Cardiac septum (tissue), 1 donor: ENCODE data around the gene RAPGEF5. TPM values are rescaled to one million over a fixed set of nuclear protein-coding genes. Genes with fewer than 3 reads are reported as not detected.

ENCODE experiments used
- DNase-seq: peaks from one replicate; pipeline ENCODE4 v3.0.0-alpha.2; 2020; ENCODE audit warnings: low spot score
- intact Hi-C: fragments of 100-400 bp; cut with DNase I; formaldehyde crosslinking; loops from one replicate; pipeline ENCODE4 v1.14.0; 2022
- total RNA-seq: library from RNA; stranded (reverse); fragmentation: NEBNext Ultra II Directional; extraction: Animal tissue kit (Norgen Biotek cat#: 25700); gene quantifications from one replicate; pipeline ENCODE4 v1.2.1, GENCODE V29; 2021
- donor health status: DM: no; HTN: no; CAD: no.

Gene RAPGEF5
- total RNA-seq, 1 donor from 2014 or later: 22.4 TPM

GRCh38 chr7:22352887-22353286, 4.1 kb downstream of the RAPGEF5 start:
- no peak for DNase-seq
- intact Hi-C loops: no loop called here

DNA sequence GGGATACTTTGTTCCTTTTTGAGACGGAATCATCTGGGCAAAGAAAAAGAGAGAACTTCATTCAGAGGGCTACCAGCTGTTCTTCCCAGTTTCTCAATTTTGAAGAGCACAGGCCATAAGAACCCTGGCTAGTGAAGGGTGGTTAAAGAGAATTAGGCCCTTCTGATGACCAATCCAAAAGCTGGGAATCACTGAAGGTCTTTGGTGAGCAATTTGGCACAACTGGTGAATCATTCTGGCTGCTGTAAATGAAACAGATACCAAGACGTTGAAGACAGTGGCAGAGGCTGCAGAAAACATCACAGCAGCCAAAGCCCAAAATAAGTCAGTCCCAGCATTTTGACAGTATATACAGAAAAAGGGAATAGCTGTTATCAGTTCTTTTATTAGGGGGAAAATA, 5.1 kb downstream of the RAPGEF5 start:
- intact Hi-C loops: no loop called here
- DNase-seq: no peak

- no peak for DNase-seq
Observed at GRCh38 chr7:22351329-22351692, 5.6 kb downstream of the RAPGEF5 start.

GRCh38 chr7:22350466-22351328, 6.3 kb downstream of the RAPGEF5 start:
- intact Hi-C loops: no loop called here
- no peak for DNase-seq

More at GRCh38 chr7:22351329-22351692, 5.6 kb downstream of the RAPGEF5 start:
- intact Hi-C loops: no loop called here

DNA sequence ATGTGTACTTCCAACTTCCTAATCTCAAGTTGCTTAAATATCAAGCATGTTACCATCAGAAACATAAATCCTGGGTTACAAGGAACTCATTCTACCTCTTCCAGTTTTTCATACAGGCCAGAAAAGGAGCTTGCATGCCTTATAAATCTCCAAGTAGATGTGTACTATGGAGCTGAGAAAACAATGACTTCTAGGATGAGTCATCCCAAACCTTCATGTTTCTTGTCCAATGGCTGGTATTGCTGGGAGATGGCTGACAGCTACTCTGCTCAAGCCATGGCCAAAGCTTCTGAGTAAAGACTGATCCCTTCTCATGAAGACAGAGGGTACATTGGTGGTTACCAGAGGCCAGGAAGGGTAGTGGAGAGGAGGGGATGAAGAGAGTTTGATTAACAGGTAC, 8.6 kb downstream of the RAPGEF5 start:
- intact Hi-C loops: no loop called here
- DNase-seq: no peak

DNA sequence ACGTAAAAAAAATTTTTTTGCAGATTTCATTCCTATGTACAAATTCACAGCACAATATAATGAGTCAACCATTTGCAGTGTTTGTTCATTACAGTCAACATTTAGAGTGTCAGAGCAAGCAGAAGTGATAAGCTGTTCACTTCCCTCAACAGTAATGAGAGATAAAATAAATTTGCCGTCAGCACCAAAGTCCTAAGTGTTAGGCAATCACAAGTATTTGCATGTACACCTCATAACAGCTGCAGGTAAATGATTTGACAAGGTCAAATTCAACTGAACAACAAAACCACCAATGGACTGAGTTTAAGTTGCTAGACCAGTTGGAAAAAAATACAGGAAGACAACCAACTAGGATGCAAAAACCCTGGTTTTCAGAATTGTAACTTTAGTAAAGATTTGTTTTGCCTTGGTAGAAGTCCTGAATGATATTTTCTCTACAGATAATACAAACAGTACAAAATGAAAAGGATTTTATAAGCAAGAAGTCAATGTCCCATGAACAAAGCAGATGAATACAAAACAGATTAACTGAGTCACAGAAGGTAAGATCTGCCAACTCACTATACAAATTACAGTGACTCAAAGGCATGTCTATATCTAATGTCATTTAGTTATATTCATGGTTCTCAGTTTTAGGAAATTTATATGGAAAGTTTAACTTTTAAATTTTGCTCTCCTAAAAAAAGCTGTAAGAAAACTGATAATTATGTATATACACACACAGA, 10.4 kb downstream of the RAPGEF5 start:
- DNase-seq: no peak
- intact Hi-C loops: no loop called here

- intact Hi-C loops: no loop called here
- no peak for DNase-seq
Observed at GRCh38 chr7:22344655-22345054, 12.3 kb downstream of the RAPGEF5 start.

GRCh38 chr7:22343612-22344011, 13.3 kb downstream of the RAPGEF5 start:
- intact Hi-C loops: no loop called here
- no peak for DNase-seq

DNA sequence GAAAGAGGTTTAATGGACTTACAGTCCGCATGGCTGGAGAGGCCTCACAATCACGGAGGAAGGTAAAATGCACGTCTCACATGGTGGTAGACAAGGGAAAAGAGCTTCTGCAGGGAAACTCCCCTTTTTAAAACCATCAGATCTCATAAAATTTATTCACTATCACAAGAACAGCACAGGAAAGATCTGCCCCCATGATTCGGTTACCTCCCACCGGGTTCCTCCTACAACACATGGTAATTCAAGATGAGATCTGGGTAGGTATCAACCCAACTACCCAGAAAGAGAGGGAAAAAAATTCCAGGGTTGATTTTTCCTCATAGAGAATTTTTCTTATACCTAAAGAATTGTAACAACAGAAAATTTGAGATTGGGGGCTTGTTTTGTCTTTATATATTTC, 13.9 kb downstream of the RAPGEF5 start:
- DNase-seq: no peak
- intact Hi-C loops: no loop called here

DNA sequence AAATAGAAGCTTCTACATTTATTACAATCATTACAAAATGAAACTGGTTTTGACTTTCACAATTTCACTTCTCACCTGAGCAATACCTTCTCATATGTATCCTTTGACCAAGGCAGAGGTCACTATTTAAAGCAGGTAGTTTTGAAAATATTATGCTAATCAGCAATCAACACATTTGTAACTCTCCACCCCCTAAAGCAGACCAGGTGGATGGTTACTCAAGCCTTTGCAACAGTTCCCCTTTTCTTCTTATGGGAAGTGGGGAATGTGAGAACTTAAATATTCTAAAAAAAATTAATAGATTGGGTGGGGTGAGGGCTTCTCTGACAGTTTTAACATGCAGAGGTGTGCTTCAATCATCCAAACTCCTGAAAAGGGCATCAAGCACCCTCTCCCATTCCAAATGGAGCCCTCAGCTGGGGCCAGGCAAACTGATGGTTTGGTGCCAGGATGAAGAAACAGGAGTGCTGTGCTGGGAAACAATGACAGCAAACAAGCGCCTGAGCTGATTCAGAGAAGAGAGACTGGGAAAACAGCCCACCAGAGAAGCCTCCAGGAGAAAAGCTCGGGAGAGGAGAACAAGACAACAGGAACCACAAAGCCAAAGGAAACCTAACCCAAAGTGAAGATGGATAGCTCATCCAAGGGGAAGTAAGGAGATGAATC, 17.1 kb downstream of the RAPGEF5 start:
- no peak for DNase-seq

DNA sequence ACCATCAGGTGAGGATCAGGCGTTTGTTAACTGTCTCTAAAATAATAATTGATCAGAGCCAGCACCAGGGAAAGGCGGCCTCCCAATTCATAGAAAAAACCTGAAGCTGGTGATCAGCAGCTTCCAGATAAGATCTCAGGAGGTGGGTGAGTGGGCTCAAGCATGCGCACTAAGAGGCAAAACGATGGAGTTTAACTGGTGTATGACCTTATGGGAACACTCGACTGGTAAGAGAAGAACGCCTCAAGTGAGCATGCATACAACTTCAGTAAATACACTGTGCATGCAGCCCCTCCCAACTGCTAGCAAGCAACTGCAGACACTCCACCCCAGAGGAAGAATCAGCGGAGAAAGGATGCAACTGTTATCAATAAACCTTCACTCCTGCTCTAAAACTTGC, 18.1 kb downstream of the RAPGEF5 start:
- intact Hi-C loops: no loop called here
- no peak for DNase-seq

More for the DNA sequence above, 17.1 kb downstream of the RAPGEF5 start:
- intact Hi-C loops: no loop called here

DNA sequence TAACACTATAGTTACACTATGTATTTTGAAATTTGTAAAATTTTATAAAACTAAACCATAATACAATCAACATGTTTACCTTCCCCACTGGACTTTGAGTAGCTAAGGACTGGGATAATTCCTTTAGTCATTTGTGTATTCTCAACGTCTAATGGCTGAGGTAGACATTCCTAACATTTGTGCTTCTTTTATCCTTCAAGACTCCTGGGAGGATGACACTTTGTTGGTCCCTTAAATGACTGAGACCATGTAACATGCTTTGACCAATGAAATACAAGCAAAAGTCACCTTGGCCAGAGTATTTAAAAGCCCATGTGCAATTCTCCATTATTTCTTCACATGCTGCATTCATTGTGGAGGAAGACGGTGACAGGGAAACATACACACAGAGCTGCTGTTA, 18.5 kb downstream of the RAPGEF5 start:
- DNase-seq: no peak
- intact Hi-C loops: no loop called here

DNA sequence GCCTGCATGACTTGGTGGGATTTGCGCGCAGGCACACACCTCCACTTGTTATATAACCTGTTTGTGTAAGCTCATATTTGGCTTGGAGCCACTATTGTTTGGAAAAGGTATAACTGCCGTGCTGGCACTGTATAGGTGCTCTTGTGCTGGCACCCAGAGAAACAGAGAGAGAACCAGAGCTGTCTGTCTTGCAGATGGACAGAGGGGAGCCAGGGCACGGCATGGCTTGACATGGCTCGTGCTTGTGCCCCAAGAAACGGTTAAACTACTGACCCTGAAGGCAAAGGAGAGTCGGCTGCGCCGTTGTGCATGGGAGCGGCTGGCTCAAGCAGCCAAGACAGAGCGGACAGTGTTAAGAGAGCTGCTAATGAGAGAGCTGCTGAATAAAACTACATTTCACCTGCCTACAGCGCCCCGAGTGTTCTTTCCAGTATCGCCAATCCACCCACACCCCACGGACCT, 23.2 kb downstream of the RAPGEF5 start:
- intact Hi-C loops: no loop called here
- no peak for DNase-seq

DNA sequence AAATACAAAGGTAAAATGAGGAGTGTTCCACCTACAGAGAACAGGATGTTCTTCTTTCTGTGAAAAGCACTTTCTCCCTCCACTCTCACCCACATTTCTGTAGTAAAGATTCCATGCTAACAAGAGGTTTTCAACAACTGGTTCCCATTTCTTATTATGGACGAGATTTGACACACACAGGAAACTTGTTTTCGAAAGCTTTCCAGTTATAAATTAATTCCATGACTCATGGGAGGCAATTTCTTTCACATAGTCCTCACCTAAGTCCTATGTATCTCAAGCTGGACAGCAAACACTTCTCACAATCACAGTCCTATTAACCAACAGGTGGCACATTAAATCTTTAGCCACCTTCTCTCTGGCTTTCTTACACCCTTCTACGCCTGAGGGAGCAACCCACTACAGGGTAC, 24.5 kb downstream of the RAPGEF5 start:
- intact Hi-C loops: no loop called here

GRCh38 chr7:22331704-22332103, 25.2 kb downstream of the RAPGEF5 start:
- intact Hi-C loops: no loop called here
- DNase-seq: no peak

More for the DNA sequence above, 24.5 kb downstream of the RAPGEF5 start:
- no peak for DNase-seq

GRCh38 chr7:22330903-22331302, 26.1 kb downstream of the RAPGEF5 start:
- no peak for DNase-seq
- intact Hi-C loops: no loop called here

- no peak for DNase-seq
- intact Hi-C loops: no loop called here
Observed at GRCh38 chr7:22329816-22330524, 27.0 kb downstream of the RAPGEF5 start.

- intact Hi-C loops: no loop called here
- no peak for DNase-seq
Observed at GRCh38 chr7:22326181-22326580, 30.8 kb downstream of the RAPGEF5 start.

- intact Hi-C loops: no loop called here
- DNase-seq: no peak
Observed at GRCh38 chr7:22325671-22326070, 31.3 kb downstream of the RAPGEF5 start.

DNA sequence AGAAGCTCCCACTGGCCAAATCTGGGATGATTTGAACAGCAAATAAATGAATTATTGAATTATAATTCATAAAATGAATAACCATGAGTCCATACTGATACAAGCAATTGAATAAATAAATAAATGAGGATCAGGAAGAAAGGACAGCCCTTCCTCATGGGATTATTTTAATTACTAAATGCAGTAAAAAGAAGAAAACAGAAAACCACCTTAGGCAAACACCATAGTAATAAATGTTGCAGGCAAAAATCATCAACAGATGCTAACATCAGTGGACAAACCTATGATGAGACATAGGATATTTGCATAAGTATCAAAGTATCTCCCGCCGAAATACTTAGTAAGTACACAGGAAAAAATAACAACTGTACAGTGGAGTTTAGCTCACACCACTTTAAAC, 33.2 kb downstream of the RAPGEF5 start:
- intact Hi-C loops: no loop called here
- DNase-seq: no peak
